Liver (tissue), 9 donors: ENCODE data around the gene ARL13B. TPM values are rescaled to one million over a fixed set of nuclear protein-coding genes. Genes with fewer than 3 reads are reported as not detected.

Source experiments
- DNase-seq: peaks from one replicate; pipeline ENCODE4 v3.0.0-alpha.2; 2017; ENCODE audit warnings: low spot score
- H3K27ac ChIP-seq, 2 donors: one replicate each; pipeline ENCODE4 v1.7.0; 2013; ENCODE audit warnings: inconsistent platforms in 2 of 2, low read length in 2 of 2, control low read depth in 1 of 2, low read depth in 1 of 2, mild to moderate bottlenecking in 1 of 2
- H3K27me3 ChIP-seq, 4 donors: one replicate each; pipeline versions ENCODE4 v1.6.1 to v1.7.0; 2013; ENCODE audit warnings: low read length in 3 of 4, inconsistent platforms in 1 of 4, mild to moderate bottlenecking in 1 of 4, moderate library complexity in 1 of 4; ENCODE audit not compliant: control insufficient read depth in 4 of 4, insufficient read depth in 4 of 4
- H3K36me3 ChIP-seq, 4 donors: one replicate each; pipeline versions ENCODE4 v1.6.1 to v1.7.0; 2013; ENCODE audit warnings: low read length in 3 of 4, mild to moderate bottlenecking in 3 of 4, low read depth in 1 of 4, moderate library complexity in 1 of 4; ENCODE audit not compliant: control insufficient read depth in 4 of 4, insufficient read depth in 3 of 4
- H3K4me1 ChIP-seq, 4 donors: one replicate each; pipeline versions ENCODE4 v1.6.1 to v1.7.0; 2013; ENCODE audit warnings: low read length in 3 of 4, mild to moderate bottlenecking in 3 of 4, moderate library complexity in 1 of 4; ENCODE audit not compliant: control insufficient read depth in 4 of 4, insufficient read depth in 4 of 4
- H3K4me3 ChIP-seq, 3 donors: one replicate each; pipeline versions ENCODE4 v1.6.1 to v1.7.0; 2013; ENCODE audit warnings: low read length in 3 of 3, control low read depth in 1 of 3, low read depth in 1 of 3, mild to moderate bottlenecking in 1 of 3
- H3K9ac ChIP-seq, 2 donors: one replicate each; pipeline ENCODE4 v1.7.0; 2013; ENCODE audit warnings: low read length in 2 of 2, mild to moderate bottlenecking in 2 of 2, moderate library complexity in 2 of 2, control low read depth in 1 of 2, low read depth in 1 of 2
- H3K9me3 ChIP-seq, 4 donors: one replicate each; pipeline versions ENCODE4 v1.6.1 to v1.7.0; 2013; ENCODE audit warnings: low read length in 3 of 4; ENCODE audit not compliant: control insufficient read depth in 4 of 4
- EGR1 ChIP-seq, 2 donors: IDR thresholded peaks; 2 replicates each; pipeline ENCODE4 v1.6.1; 2016 to 2018; ENCODE audit warnings: antibody characterized with exemption in 2 of 2, low read depth in 2 of 2
- FOXA1 ChIP-seq: IDR thresholded peaks from 2 replicates; pipeline ENCODE4 v1.6.1; 2016; ENCODE audit warnings: antibody characterized with exemption
- FOXA2 ChIP-seq: IDR thresholded peaks from 2 replicates; pipeline ENCODE4 v1.6.1; 2016; ENCODE audit warnings: antibody characterized with exemption
- GABPA ChIP-seq, 2 donors: IDR thresholded peaks in 1 of 2; conservative IDR thresholded peaks in 1 of 2; 2 replicates each; pipeline ENCODE4 v1.6.1; 2016; ENCODE audit warnings: antibody characterized with exemption in 2 of 2, mild to moderate bottlenecking in 1 of 2, moderate library complexity in 1 of 2
- HNF4G ChIP-seq: IDR thresholded peaks from 2 replicates; pipeline ENCODE4 v1.6.1; 2016; ENCODE audit warnings: antibody characterized with exemption
- JUND ChIP-seq, 2 donors: IDR thresholded peaks; 2 replicates each; pipeline ENCODE4 v1.6.1; 2016; ENCODE audit warnings: antibody characterized with exemption in 2 of 2
- NR2F2 ChIP-seq: IDR thresholded peaks from 2 replicates; pipeline ENCODE4 v1.6.1; 2016; ENCODE audit warnings: antibody characterized with exemption
- RAD21 ChIP-seq, 2 donors: IDR thresholded peaks; 2 replicates each; pipeline ENCODE4 v1.6.1; 2016; ENCODE audit warnings: antibody characterized with exemption in 2 of 2, mild to moderate bottlenecking in 2 of 2
- RXRA ChIP-seq, 2 donors: IDR thresholded peaks; 2 replicates each; pipeline ENCODE4 v1.6.1; 2017 to 2018; ENCODE audit warnings: antibody characterized with exemption in 2 of 2, mild to moderate bottlenecking in 1 of 2
- SP1 ChIP-seq: IDR thresholded peaks from 2 replicates; pipeline ENCODE4 v1.6.1; 2018; ENCODE audit warnings: antibody characterized with exemption, mild to moderate bottlenecking
- TAF1 ChIP-seq: conservative IDR thresholded peaks from 2 replicates; pipeline ENCODE4 v1.6.1; 2016; ENCODE audit warnings: antibody characterized with exemption, mild to moderate bottlenecking
- YY1 ChIP-seq: IDR thresholded peaks from 2 replicates; pipeline ENCODE4 v1.6.1; 2016; ENCODE audit warnings: antibody characterized with exemption, mild to moderate bottlenecking
- ZBTB33 ChIP-seq: IDR thresholded peaks from 2 replicates; pipeline ENCODE4 v1.6.1; 2016; ENCODE audit warnings: antibody characterized with exemption
- WGBS: extraction: QIAGEN DNeasy Blood & Tissue Kit; methylation state at CpG from one replicate; pipeline ENCODE4 v1.1.7; 2013; 5-methylcytosine and 5-hydroxymethylcytosine counted together
- polyA plus RNA-seq, 2 donors: library from polyadenylated mRNA; stranded (reverse) in 1 of 2; unstranded in 1 of 2; fragments of 200-250 nt in 1 of 2; fragments of >200 nt in 1 of 2; fragmentation: Nextera tagmentation in 1 of 2; extraction: Ambion mirVana in 1 of 2; gene quantifications; one replicate each; pipeline versions ENCODE4 v1.2.1 to v1.2.3, GENCODE V29; 2013 to 2015
- total RNA-seq, 2 donors: library from RNA; depleted of rRNA; stranded (reverse); fragments of >200 nt; gene quantifications; one replicate each; pipeline ENCODE4 v1.2.3, GENCODE V29; 2014
- TF ChIP-seq, protein P1 (sequence below): IDR thresholded peaks from 2 replicates; pipeline ENCODE4 v1.6.1; 2016; ENCODE audit warnings: antibody characterized with exemption, mild to moderate bottlenecking
- TF ChIP-seq, protein P2 (sequence below): IDR thresholded peaks from 2 replicates; pipeline ENCODE4 v1.6.1; 2016; ENCODE audit warnings: antibody characterized with exemption
- TF ChIP-seq, protein P3 (sequence below): fragments of 150-350 bp; IDR thresholded peaks from 2 replicates; pipeline ENCODE4 v1.5.1; 2017; ENCODE audit warnings: improper control_type of control experiment, low read depth, low read length; ENCODE audit not compliant: missing input control
- TF ChIP-seq, protein P4 (sequence below): IDR thresholded peaks from 2 replicates; pipeline ENCODE4 v1.6.1; 2016; ENCODE audit warnings: antibody characterized with exemption
- donor health status: healthy.
- donor health status: healthy.
- donor health status: healthy.
- donor health status: healthy.
- donor health status: healthy.

ARL13B gene
- total and polyA plus RNA-seq, 4 donors, result 3.0 to 5.8 (median 3.5) TPM

GRCh38 chr3:94070341-94070911, 90.5 kb downstream of the ARL13B start:
- H3K27ac ChIP-seq, result no peak overlapping the region
- no peak for TF ChIP-seq RXRA (IDR thresholded peaks at IDR 0.05)
- TF ChIP-seq FOXA1, result no peak
- no peak for TF ChIP-seq TAF1
- H3K4me3 ChIP-seq, result no peak overlapping the region
- DNase-seq, result no peak
- WGBS, result 97% methylated on average over 6 of the region's 6 CpGs
- no peaks in the 10 kb centered on the region for H3K27me3 ChIP-seq
- peaks cover 0 to 3% (median 0%) of the 10 kb centered on the region in 4 donors for H3K4me1 ChIP-seq
- no peak overlapping the region for H3K9ac ChIP-seq
- H3K9me3 ChIP-seq, result no peaks in the 10 kb centered on the region
- peaks cover 2 to 8% (median 3%) of the 10 kb centered on the region in 4 donors for H3K36me3 ChIP-seq

- TF ChIP-seq ZBTB33 (no peak), SP1 (no peak), GABPA (IDR thresholded peaks at IDR 0.05 in 1 of 2, conservative IDR thresholded peaks at IDR 0.05 in 1 of 2) (no peak), RAD21 (IDR thresholded peaks at IDR 0.05) (no peak), YY1 (no peak), JUND (IDR thresholded peaks at IDR 0.05) (no peak), NR2F2 (no peak), TAF1 (no peak), HNF4G (no peak), RXRA (IDR thresholded peaks at IDR 0.05) (no peak), EGR1 (IDR thresholded peaks at IDR 0.05; ENCODE audit: low read depth in 2 of 2) (no peak), FOXA2 (no peak), FOXA1 (no peak)
- TF ChIP-seq, protein P1, sequence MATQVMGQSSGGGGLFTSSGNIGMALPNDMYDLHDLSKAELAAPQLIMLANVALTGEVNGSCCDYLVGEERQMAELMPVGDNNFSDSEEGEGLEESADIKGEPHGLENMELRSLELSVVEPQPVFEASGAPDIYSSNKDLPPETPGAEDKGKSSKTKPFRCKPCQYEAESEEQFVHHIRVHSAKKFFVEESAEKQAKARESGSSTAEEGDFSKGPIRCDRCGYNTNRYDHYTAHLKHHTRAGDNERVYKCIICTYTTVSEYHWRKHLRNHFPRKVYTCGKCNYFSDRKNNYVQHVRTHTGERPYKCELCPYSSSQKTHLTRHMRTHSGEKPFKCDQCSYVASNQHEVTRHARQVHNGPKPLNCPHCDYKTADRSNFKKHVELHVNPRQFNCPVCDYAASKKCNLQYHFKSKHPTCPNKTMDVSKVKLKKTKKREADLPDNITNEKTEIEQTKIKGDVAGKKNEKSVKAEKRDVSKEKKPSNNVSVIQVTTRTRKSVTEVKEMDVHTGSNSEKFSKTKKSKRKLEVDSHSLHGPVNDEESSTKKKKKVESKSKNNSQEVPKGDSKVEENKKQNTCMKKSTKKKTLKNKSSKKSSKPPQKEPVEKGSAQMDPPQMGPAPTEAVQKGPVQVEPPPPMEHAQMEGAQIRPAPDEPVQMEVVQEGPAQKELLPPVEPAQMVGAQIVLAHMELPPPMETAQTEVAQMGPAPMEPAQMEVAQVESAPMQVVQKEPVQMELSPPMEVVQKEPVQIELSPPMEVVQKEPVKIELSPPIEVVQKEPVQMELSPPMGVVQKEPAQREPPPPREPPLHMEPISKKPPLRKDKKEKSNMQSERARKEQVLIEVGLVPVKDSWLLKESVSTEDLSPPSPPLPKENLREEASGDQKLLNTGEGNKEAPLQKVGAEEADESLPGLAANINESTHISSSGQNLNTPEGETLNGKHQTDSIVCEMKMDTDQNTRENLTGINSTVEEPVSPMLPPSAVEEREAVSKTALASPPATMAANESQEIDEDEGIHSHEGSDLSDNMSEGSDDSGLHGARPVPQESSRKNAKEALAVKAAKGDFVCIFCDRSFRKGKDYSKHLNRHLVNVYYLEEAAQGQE, result no peak
- TF ChIP-seq, protein P2, sequence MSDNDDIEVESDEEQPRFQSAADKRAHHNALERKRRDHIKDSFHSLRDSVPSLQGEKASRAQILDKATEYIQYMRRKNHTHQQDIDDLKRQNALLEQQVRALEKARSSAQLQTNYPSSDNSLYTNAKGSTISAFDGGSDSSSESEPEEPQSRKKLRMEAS, result no peak
- TF ChIP-seq, protein P3, sequence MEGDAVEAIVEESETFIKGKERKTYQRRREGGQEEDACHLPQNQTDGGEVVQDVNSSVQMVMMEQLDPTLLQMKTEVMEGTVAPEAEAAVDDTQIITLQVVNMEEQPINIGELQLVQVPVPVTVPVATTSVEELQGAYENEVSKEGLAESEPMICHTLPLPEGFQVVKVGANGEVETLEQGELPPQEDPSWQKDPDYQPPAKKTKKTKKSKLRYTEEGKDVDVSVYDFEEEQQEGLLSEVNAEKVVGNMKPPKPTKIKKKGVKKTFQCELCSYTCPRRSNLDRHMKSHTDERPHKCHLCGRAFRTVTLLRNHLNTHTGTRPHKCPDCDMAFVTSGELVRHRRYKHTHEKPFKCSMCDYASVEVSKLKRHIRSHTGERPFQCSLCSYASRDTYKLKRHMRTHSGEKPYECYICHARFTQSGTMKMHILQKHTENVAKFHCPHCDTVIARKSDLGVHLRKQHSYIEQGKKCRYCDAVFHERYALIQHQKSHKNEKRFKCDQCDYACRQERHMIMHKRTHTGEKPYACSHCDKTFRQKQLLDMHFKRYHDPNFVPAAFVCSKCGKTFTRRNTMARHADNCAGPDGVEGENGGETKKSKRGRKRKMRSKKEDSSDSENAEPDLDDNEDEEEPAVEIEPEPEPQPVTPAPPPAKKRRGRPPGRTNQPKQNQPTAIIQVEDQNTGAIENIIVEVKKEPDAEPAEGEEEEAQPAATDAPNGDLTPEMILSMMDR, result no peak
- TF ChIP-seq, protein P4, sequence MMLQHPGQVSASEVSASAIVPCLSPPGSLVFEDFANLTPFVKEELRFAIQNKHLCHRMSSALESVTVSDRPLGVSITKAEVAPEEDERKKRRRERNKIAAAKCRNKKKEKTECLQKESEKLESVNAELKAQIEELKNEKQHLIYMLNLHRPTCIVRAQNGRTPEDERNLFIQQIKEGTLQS, result no peak
- Histone ChIP-seq H3K4me3 (no peak overlapping the region), H3K4me1 (peaks cover 0 to 3% (median 0%) of the 10 kb centered on the region in 4 donors), H3K36me3 (peaks cover 2 to 11% (median 3%) of the 10 kb centered on the region in 4 donors), H3K9me3 (no peaks in the 10 kb centered on the region), H3K27me3 (no peaks in the 10 kb centered on the region), H3K27ac (no peak overlapping the region), H3K9ac (no peak overlapping the region)
- WGBS, result 90% methylated on average over 4 of the region's 4 CpGs
- no peak for DNase-seq
These were observed 91.8 kb downstream of the ARL13B start for GRCh38 chr3:94071713-94072284.
